ENCODE data around the gene KRTAP5-5. TPM values are rescaled to one million over a fixed set of nuclear protein-coding genes. Genes with fewer than 3 reads are reported as not detected.
"Not testable (repeated sequence)": the region's sequence is repeated elsewhere in the genome, so short reads cannot be mapped to it uniquely, and the experiment has no call there.

Gene KRTAP5-5
- total and polyA plus RNA-seq, 2 donors (not counting 1 experiment from before 2014, with no cell fraction given) = not detected

DNA sequence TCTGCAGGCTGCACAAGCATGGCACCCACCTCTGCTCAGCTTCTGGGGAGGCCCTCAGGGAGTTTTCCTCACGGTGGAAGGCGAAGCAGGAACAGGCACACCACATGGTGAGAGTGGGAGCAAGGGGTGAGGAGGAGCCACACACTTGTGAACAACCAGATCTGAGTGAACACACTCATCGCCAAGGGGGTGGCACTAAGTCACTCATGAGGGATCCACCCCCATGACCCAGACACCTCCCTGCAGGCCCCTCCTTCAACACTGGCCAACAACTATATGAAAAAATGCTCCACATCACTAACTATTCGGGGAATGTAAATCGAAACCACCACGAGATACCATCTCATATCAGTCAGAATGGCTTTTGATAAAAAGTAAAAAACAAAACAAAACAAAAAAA is 30.8 kb upstream of the KRTAP5-5 start:
- H3K27me3 ChIP-seq (ENCODE audit: control insufficient read depth, insufficient read depth, low read length) = peaks cover 3% of the 10 kb centered on the region
- H3K4me3 ChIP-seq (replicated peaks in 1 of 4; ENCODE audit: control extremely low read depth in 1 of 4, insufficient read depth in 1 of 4, low read depth in 3 of 4, low read length in 4 of 4) = no peak overlapping the region

DNA sequence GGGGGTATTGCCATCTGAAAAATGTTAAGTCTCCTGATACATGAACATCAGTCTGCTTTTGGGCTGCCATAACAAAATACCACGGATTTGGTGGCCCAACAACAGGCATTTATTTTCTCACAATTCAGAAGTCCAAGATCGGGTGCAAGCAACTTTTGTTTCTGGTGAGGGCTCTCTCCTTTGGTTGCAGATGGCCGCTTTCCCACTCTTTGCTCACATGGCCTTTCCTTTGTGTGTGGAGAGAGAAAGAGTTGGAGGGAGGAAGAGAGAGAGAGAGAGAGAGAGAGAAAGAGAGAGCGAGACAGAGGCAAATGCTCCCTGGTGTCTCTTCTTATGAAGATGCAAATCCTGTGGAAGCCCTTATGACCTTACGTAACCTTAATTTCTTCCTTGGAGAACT is 28.9 kb upstream of the KRTAP5-5 start:
- Histone ChIP-seq H3K9me3 (ENCODE audit: control insufficient read depth, insufficient read depth, low read depth, low read length) (no peaks in the 10 kb centered on the region), H3K36me3 (ENCODE audit: control insufficient read depth, insufficient read depth, low read length) (no peaks in the 10 kb centered on the region), H3K79me2 (ENCODE audit: control insufficient read depth, insufficient read depth, low read length) (no peaks in the 10 kb centered on the region), H2AFZ (ENCODE audit: low read length) (no peak overlapping the region), H3K4me3 (replicated peaks in 1 of 4; ENCODE audit: control extremely low read depth in 1 of 4, insufficient read depth in 1 of 4, low read depth in 3 of 4, low read length in 4 of 4) (no peak overlapping the region), H3K27ac (ENCODE audit: insufficient read depth, low read length) (no peak overlapping the region), H3K9ac (ENCODE audit: insufficient read depth, low read length) (no peak overlapping the region), H3K4me2 (ENCODE audit: extremely low read depth, insufficient read depth, low read length) (no peak overlapping the region), H3K27me3 (ENCODE audit: control insufficient read depth, insufficient read depth, low read length) (peaks cover 3% of the 10 kb centered on the region), H3K4me1 (ENCODE audit: control insufficient read depth, extremely low read depth, insufficient read depth, low read length) (no peaks in the 10 kb centered on the region), H4K20me1 (ENCODE audit: control insufficient read depth, extremely low read depth, insufficient read depth, low read length) (no peaks in the 10 kb centered on the region)
- no peak for DNase-seq (ENCODE audit: low read depth in 2 of 2)
- TF ChIP-seq EZH2 (IDR thresholded peaks at IDR 0.05; ENCODE audit: low read length, missing control alignments) = no peak
- TF ChIP-seq, protein P1, sequence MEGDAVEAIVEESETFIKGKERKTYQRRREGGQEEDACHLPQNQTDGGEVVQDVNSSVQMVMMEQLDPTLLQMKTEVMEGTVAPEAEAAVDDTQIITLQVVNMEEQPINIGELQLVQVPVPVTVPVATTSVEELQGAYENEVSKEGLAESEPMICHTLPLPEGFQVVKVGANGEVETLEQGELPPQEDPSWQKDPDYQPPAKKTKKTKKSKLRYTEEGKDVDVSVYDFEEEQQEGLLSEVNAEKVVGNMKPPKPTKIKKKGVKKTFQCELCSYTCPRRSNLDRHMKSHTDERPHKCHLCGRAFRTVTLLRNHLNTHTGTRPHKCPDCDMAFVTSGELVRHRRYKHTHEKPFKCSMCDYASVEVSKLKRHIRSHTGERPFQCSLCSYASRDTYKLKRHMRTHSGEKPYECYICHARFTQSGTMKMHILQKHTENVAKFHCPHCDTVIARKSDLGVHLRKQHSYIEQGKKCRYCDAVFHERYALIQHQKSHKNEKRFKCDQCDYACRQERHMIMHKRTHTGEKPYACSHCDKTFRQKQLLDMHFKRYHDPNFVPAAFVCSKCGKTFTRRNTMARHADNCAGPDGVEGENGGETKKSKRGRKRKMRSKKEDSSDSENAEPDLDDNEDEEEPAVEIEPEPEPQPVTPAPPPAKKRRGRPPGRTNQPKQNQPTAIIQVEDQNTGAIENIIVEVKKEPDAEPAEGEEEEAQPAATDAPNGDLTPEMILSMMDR (conservative IDR thresholded peaks at IDR 0.05 in 1 of 2, IDR thresholded peaks at IDR 0.05 in 1 of 2; ENCODE audit: low read depth in 1 of 2, low read length in 2 of 2) = no peak

More for the DNA sequence above, 30.8 kb upstream of the KRTAP5-5 start:
- Histone ChIP-seq H3K4me1 (ENCODE audit: control insufficient read depth, extremely low read depth, insufficient read depth, low read length) (no peaks in the 10 kb centered on the region), H2AFZ (ENCODE audit: low read length) (no peak overlapping the region), H3K4me2 (ENCODE audit: extremely low read depth, insufficient read depth, low read length) (no peak overlapping the region), H4K20me1 (ENCODE audit: control insufficient read depth, extremely low read depth, insufficient read depth, low read length) (no peaks in the 10 kb centered on the region), H3K9ac (ENCODE audit: insufficient read depth, low read length) (no peak overlapping the region), H3K36me3 (ENCODE audit: control insufficient read depth, insufficient read depth, low read length) (no peaks in the 10 kb centered on the region), H3K9me3 (ENCODE audit: control insufficient read depth, insufficient read depth, low read depth, low read length) (no peaks in the 10 kb centered on the region), H3K27ac (ENCODE audit: insufficient read depth, low read length) (no peak overlapping the region), H3K79me2 (ENCODE audit: control insufficient read depth, insufficient read depth, low read length) (no peaks in the 10 kb centered on the region)
- TF ChIP-seq EZH2 (IDR thresholded peaks at IDR 0.05; ENCODE audit: low read length, missing control alignments) = no peak
- TF ChIP-seq, protein P1 (conservative IDR thresholded peaks at IDR 0.05 in 1 of 2, IDR thresholded peaks at IDR 0.05 in 1 of 2; ENCODE audit: low read depth in 1 of 2, low read length in 2 of 2) = no peak
- DNase-seq (ENCODE audit: low read depth in 2 of 2) = no peak

DNA sequence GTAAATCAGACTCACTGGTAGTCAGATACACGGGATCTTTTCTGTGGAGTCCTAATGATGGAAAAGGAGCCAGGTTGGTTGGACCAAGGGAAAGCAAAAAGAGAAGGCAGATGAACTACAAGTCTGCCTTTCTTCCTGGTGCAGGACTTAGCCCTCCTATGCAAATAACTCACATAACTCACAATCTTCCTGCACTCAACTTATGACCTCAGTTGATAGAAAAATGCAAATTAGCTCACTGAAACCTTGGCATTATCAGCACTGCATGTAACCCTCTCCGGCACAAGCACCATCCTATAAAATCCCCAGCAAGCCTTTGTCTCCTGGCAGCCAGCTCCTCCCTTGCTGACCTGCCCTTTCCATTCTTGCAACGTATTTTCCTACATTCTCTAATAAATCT is 27.9 kb upstream of the KRTAP5-5 start:
- H3K9me3 ChIP-seq (ENCODE audit: control insufficient read depth, insufficient read depth, low read depth, low read length); H3K27ac ChIP-seq (ENCODE audit: insufficient read depth, low read length); H3K79me2 ChIP-seq (ENCODE audit: control insufficient read depth, insufficient read depth, low read length); H4K20me1 ChIP-seq (ENCODE audit: control insufficient read depth, extremely low read depth, insufficient read depth, low read length); H3K9ac ChIP-seq (ENCODE audit: insufficient read depth, low read length); H3K36me3 ChIP-seq (ENCODE audit: control insufficient read depth, insufficient read depth, low read length); DNase-seq (ENCODE audit: low read depth in 2 of 2); H2AFZ ChIP-seq (ENCODE audit: low read length); H3K27me3 ChIP-seq (ENCODE audit: control insufficient read depth, insufficient read depth, low read length); H3K4me1 ChIP-seq (ENCODE audit: control insufficient read depth, extremely low read depth, insufficient read depth, low read length); H3K4me2 ChIP-seq (ENCODE audit: extremely low read depth, insufficient read depth, low read length); H3K4me3 ChIP-seq (replicated peaks in 1 of 4; ENCODE audit: control extremely low read depth in 1 of 4, insufficient read depth in 1 of 4, low read depth in 3 of 4, low read length in 4 of 4): not testable (repeated sequence)

Measured in fibroblast of lung (primary cell).